NOMO-1 treated with DMSO at 0.1 percent for 48 hours (cell line): ENCODE data around the gene HS3ST4.
"Not testable (repeated sequence)": the region's sequence is repeated elsewhere in the genome, so short reads cannot be mapped to it uniquely, and the experiment has no call there.

Source experiments
- DNase-seq: peaks from one replicate; lab custom pipeline; 2025; ENCODE audit not compliant: unreplicated experiment; lab: John Stamatoyannopoulos, UW

The HS3ST4 gene

DNA sequence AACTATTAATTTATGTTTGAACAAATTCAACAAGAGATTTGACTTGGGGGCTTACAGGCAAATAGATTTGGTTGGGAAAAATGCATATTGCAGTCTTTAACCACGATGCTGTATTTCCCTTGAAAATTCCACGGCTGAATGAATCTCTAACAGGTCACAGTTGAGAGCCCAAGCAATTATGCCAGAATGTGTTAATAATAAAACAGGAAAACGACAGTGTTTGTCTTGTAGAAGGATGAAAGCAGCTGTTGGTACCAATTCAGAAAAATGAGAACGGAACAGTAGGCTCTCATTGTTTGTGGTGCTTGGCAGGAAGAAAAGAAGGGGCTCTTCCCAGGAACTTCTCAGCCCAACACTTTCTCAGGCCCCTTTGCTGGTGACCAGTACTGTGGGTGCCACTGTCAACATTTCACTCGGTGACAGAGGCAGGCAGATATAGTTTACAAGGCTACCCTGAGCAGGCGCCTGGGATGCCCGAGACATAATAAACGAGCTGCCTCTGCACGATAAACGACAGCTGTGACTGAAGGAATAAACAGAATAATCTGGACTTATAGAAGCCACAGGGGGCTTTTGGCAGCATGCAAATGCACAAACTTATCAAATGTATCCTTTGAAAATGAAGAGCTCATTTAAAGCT is 387.1 kb downstream of the HS3ST4 start:
- no peak for DNase-seq

DNA sequence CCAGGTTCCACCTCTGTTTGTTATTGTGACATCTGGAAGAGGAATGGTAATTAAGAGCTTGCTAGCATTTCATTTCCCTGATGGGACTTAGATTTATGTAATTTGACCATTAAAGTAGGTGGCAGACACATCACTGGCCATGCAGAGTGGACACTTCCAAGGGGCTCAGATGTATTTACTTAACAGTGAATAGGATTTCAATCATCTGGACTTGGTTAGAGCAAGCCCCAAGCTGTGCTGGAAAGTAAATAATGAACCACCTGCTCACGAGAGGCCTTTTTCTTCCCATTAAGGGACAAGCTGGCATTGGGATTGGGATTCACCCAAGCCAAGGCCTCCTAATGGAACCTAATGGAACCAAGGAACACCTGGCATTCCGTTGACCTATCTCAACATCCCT is 395.3 kb downstream of the HS3ST4 start:
- DNase-seq: no peak

DNA sequence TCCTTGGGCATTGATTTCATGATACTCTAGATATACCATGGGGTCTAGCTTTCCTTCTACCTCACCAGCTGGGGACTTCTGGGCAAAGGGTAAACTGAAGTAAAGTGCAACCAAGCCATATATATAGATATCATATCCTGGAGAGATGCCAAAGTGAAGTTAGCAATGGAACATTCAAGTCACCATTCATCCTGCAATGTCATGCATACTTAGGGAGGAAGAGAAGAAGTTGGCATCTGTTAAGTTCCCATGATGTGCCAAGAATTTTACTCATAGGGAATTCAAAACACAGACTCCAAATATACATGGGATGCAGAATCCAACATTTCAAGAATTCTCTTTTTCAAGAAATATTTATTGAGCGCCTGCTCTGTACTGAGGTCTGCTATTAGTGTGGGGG is 399.8 kb downstream of the HS3ST4 start:
- no peak for DNase-seq

DNA sequence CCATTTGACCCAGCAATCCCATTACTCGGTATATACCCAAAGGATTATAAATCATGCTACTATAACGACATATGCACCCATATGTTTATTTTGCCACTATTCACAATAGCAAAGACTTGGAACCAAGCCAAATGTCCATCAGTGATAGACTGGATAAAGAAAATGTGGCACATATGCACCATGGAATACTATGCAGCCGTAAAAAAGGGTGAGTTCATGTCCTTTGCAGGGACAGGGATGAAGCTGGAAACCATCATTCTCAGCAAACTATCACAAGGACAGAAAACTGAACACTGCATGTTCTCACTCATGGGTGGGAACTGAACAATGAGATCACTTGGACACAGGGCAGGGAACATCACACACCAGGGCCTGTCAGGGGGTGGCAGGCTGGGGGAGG is 406.4 kb downstream of the HS3ST4 start:
- not testable (repeated sequence) for DNase-seq

DNA sequence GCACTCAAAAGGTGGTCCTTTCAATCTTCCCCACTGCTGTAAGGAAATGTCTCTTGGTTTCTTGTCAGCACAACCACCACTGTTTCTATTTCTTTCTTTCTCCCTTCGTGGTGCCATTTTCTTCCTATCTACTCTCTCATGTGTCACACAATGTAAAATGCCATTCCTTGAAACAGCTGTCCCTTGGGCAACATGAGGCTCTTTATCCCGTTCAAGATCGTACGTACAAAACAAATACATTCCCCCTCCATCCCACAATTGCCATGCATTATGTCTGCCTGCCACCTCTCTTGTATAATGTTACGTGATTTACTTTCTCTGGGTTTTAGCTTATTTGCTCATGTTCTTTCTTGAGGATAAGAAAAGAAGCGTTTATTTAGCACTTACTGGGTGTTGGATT is 410.6 kb downstream of the HS3ST4 start:
- no peak for DNase-seq

DNA sequence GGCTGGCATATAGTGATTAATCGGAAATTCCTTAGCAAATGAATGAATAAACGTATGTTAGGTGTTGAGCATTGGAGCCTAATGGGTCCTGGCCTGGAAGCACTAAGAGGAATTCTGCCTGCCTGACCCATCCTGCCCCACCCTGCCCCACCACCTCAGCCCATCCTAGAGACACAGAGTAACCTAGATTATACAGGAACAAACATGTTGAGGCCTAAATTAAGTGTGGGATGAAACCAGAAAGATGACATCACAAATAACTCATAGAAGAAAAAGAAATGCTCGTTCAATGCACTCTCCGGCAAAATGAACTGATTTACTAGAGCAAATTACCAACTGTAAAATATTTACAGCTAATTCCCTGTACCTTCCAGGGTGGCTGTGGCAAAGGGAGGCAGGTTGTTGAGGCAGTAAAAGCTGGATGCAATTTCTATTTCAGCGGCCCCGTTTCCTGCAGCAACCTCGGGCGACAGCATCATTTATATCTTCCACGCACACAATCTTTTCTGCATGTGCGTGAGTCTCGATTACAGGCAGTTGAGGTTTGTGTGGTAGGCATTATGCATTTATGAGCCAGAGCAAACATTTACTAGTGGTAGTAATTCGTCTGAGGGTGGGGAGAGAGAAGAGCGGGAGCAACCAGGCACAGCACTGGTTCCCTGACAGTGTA is 417.2 kb downstream of the HS3ST4 start:
- no peak for DNase-seq

DNA sequence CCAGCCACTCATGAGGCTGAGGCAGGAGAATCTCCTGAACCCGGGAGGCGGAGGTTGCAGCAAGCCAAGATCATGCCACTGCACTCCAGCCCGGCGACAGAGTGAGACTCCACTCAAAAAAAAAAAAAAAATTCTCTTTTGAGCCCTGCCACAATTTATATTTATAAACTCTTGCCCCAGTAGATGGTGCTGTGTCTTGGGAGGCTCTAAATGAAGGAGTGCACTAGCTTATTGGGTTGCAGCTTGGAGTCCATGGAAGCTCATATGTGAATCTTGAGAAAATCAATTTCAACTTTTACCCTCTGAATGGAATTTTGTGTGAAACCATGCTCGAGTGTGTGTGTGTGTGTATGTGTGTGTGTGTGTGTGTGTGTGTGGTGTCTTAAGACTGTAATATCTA is 420.1 kb downstream of the HS3ST4 start:
- no peak for DNase-seq

DNA sequence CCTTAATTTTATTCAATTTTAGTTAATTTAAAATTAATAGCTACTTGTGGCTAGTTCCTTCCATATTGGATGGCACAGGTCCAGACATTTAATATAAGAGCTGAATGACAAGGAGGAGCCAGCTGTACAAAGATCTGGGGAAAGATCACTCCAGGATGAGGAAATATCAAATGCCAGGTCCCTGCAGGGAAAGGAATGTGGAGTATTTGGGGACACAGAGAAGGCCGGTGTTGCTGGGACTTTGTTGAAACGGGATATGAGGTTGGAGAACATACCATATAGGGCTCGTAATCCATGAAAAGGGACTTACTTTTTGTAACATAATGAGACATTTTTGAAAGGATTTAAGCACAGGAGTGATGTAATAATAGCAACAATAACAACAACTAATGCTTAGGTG is 426.8 kb downstream of the HS3ST4 start:
- DNase-seq: no peak

DNA sequence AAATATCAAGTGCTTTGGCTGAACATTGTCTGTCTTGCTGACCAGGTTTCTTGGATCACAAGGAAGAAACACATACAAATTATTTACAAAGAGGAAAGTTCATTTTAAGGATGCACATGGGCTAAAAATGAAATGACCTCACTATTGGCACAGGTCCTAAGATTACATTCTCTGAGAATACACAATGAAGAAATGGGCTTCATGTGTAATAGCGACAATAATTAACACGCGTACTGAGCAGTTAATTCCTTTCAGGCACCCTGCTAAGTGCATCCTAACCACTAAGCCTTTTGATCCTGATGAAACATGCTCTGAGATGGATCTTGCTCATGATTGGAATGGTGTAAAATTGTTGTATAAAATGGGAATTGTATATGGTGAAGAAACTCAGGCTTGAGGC is 429.0 kb downstream of the HS3ST4 start:
- no peak for DNase-seq

DNA sequence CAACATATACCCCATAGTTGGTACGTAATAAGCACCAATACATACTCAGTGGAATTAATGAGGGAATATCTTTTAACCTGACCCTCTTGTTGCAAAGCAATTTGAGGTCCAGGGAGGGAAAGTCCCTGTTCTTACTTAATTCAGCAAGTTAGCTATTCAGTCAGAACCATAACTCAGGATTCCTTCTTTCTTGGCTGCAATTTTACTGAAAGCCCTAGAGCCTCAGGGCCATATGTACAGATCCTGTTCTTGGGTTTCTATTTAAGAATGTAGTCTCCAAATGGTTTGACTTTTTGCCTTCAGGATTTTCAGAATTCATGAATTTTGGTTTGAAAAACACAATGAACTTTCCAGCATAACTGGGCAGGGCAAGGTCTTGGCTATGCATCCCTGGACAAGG is 436.5 kb downstream of the HS3ST4 start:
- no peak for DNase-seq

DNA sequence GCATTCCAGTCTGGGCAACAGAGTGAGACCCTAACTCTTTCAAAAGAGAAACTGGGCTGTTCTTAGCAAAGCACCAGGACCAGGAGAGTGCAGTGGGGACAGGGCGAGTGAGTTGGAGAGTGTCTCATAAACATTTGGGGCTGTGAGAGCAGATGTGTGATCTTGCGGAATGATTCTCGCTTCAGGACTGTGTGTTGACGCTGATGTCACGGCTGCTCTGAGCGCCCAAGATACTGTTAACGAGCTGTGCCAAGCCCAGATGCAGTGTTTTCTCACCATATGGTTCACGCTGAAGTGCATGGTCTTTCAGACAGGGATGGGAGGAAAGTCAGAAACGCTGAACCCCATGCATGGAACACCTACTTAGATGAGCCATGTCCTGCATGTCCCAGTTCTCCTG is 438.2 kb downstream of the HS3ST4 start:
- DNase-seq: no peak

DNA sequence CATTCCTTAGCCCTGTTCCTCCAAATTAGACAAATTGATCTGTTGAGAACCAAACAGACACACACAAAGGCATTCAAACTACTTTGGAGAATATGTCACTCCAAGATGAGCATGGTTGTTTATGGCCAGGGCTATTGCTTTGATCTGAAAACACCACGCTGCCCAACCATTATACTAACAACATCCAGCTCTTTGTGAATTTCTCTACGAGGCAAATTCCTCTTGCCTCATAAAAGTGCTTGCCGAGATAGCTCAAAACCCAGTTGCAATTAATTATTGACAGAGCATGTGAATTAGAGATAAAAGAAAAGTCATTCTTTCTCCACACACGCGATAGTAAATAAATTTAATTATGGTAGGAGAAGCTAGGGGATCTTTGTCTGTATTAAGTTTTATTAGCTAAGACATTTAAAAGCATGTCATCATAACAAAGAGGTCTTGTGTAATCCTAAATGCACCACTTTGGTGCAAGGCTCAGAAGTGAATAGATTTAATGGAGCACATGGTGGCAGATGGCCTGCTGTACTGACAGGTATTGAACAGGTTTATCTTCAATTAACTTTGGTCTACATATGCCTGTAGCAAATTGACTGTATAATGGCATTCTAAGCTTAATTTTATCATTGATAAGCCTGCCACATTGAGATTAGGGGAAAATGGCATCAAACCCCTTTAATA is 441.8 kb downstream of the HS3ST4 start:
- DNase-seq: no peak

DNA sequence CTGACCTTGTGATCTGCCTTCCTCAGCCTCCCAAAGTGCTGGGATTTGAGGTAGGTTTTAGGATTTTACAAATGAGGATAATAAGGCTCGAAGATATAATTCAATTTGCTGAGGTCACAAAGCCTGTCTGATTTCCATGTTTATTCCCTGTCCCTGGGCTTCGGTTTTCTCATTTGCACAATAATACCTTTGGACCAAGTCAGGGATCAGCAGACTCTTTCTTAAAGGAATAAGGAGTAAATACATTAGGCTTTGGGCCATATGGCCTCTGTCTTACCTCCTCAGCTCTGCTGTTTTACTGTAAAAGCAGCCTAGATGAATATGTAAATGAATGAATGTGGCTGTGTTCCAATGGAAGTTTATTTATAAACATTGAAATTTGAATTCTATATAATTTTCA is 442.8 kb downstream of the HS3ST4 start:
- no peak for DNase-seq

DNA sequence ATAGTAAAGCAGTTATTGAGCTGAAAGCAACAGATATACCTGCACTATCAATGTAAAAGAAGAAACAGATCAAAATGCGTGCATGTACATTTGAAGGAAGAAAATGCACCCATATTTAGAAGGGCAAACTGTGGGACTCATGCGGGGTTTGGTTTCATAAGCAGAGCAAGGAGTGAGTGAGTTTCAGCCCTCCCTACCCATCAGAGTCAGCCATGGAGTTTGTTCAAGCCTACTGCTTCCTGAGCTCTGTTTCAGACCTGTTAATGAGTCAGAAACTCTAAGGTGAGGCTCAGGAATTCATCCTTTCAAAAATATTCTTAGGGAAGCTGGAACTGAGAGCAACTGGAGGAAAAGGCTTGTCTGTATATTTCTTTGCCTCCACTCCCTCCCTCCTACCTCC is 446.2 kb downstream of the HS3ST4 start:
- DNase-seq: no peak

DNA sequence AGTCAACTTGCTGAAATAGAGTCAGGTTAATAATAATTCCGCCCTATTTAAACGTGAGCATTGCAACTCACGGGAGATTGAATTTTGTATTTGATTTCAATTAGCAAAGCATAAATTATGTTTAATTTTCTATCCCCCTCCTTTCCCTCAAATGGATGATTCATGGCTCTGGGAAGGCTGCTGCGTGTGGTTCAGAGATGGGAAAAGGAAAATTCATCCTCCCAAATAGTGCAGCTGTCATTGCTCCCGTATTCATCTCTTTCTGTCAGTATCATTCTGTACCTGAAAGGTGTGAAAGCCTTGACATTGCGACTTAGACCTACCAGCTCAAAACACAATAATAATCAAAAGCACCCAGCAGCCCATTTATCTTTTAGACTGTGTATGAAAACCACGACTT is 447.3 kb downstream of the HS3ST4 start:
- no peak for DNase-seq

DNA sequence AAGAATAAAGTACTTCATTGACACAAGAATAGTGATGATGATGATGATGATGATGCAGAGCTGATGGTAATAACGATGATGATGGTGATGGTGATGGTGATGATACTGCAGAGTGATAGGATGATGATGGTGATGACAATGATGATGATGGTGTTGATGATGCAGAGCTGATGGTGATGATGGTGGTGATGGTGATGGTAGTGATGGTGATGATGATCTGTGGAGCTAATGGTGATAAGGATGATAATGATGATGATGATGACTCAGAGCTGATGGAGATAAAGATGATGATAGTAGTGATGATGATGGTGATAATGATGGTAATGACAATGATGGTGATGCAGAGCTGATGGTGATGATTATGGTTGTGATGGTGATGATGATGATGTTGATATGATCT is 448.1 kb downstream of the HS3ST4 start:
- DNase-seq: no peak

DNA sequence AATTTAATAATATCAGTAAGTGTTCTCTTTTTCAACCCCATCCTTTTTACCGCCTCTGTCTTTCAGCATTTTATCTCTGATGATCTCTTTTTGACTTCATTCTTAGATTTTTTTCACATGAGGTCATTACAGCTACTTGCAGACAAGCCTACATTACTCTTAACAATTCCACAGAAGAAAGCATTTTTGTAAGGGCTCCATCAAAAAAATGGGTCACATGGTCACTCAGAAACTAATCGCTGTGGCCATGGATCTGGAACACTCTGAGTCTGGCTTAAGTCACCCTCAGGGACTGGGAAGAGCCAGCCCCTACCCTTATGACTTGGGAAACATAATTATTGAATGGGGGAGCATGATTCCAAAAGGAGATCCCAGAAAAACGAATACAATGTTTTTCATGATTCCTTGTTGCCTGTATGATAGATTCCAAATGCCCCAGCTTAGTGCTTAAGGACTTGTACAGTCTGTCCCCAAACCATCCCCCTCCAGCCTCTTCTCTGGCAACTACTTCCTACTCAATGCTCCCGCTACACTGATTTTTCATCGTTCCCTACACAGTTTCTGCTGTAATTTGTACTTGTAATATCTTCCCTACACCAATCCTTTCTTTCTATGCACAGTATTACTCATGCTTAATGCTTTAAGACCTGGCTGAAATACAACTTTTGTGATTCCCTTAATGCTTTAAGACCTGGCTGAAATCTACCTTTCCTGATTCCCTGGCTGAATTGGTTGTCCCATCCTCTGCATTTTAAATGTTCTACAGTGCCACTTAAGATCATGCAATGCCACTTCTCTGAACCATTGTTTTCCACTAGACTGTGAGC is 457.8 kb downstream of the HS3ST4 start:
- DNase-seq: no peak

DNA sequence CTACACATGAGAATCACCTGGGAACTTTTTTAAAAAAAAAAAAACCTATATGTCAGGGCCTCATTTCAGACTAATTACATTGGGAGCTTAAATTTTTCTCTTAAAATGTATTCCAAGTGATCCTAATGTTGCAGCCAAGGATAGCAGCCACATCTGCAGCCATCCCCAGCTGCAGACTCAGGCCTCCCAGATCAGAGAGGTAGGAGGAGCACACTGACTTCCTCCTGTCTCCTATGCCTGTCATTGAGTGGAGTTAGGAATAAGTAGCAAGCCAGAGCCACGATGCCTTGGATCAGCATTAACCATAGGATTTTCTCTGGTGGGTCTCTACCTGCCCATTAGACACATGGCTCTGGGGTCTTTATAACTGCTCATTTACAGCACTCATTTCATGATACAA is 463.5 kb downstream of the HS3ST4 start:
- DNase-seq: no peak

DNA sequence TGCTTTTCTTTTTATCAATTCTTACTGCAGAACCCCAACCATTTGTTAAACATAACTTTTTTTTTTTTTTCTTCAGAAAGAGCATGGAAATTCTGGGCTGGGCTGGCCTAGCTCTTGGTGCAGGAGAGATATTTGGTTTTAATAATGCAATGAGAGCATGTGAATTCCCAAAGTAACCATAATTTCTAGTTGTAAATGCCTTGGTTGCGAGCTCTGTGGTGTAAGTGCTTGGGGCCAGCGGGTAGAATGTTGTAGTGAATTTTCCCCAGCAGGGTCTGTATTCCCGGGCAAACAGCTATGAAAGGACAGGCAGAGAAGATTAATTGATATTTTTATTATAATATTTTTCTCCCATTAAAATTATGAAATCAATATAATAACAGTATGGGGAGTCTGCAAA is 465.6 kb downstream of the HS3ST4 start:
- no peak for DNase-seq

DNA sequence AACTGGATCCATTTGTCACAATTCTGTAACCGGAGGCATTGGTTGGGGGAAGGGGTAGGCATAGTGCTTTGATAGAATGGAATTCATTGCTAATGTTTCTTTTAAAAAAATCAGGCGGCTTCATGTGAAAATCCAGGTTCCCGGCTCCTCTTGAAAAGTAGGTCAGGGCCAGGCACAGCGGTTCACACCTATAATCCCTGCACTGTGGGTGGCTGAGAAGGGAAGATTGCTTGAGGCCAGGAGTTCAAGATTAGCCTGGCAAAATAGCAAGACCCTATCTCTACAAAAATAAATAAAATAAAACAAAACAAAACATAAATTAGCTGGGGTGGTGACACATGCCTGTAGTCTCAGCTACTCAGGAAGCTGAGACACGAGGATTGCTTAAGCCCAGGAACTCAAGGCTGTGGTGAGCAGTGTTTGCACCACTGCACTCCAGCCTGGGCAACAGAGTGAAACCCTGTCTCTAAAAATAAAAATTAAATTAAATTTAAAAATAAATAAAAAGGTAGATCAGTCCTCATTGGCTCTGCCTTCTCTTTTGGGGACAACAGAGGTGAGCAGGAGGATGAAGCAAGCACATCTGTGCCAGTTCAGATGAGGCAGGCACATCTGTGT is 466.5 kb downstream of the HS3ST4 start:
- DNase-seq: no peak

DNA sequence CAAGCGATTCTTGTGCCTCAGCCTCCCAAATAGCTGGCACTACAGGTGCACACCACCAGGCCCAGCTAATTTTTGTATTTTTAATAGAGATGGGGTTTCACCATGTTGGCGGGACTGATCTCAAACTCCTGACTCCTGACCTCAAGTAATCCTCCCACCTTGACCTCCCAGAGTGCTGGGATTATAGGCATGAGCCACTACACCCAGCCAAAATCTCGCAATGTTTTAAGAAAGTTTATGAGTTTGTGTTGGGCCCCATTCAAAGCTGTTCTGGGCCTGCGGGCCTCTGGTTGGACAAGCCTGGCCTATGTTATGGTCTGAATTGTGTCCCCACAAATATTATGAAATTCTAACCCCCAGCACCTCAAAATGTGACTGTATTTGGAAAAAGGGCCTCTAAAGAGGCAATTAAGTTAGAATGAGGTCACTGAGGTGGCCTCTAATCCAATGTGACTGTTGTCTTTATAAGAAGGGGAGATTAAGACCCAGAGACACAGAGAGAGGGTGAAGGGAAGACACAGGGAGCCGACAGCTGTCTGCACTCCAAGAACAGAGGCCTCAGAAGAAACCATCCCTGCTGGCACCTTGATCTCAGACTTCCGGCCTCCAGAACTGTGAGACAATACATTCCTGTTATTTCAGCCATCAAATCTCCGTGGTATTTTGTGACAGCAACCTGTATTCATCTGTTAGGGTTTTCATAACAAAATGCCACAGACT is 469.9 kb downstream of the HS3ST4 start:
- DNase-seq: no peak
